Heart right ventricle (tissue), 16 donors: ENCODE results near the gene OR4E1. TPM values are rescaled to one million over a fixed set of nuclear protein-coding genes. Genes with fewer than 3 reads are reported as not detected.
"Not testable (repeated sequence)": the region's sequence is repeated elsewhere in the genome, so short reads cannot be mapped to it uniquely, and the experiment has no call there.

ENCODE experiments used
- ATAC-seq, 8 donors: fragments of 200-7000 bp; cut with Tn5 transposase; one replicate each; pipeline ENCODE4 v1.9.1; 2020; ENCODE audit warnings: mild to moderate bottlenecking in 8 of 8, moderate library complexity in 8 of 8, moderate number of reproducible peaks in 1 of 8
- DNase-seq, 2 donors: peaks; one replicate each; pipeline ENCODE4 v3.0.0-alpha.2; 2020
- H3K27ac ChIP-seq, 10 donors: fragments of 200-600 bp; sonication (generic) in 2 of 10; one replicate each; pipeline versions ENCODE4 v1.5.0 to v1.8.0; 2020 to 2022; ENCODE audit warnings: mild to moderate bottlenecking in 3 of 10
- H3K27me3 ChIP-seq, 7 donors: fragments of 200-600 bp; one replicate each; pipeline ENCODE4 v1.8.0; 2021 to 2022; ENCODE audit warnings: mild to moderate bottlenecking in 2 of 7
- H3K36me3 ChIP-seq, 9 donors: fragments of 200-600 bp; sonication (generic) in 1 of 9; one replicate each; pipeline versions ENCODE4 v1.5.0 to v1.8.0; 2020 to 2022; ENCODE audit warnings: mild to moderate bottlenecking in 2 of 9
- H3K4me1 ChIP-seq, 9 donors: fragments of 200-600 bp; sonication (generic) in 1 of 9; one replicate each; pipeline versions ENCODE4 v1.5.0 to v1.8.0; 2020 to 2022; ENCODE audit warnings: mild to moderate bottlenecking in 4 of 9
- H3K4me3 ChIP-seq, 10 donors: fragments of 200-600 bp; sonication (generic) in 2 of 10; one replicate each; pipeline versions ENCODE4 v1.5.0 to v1.8.0; 2020 to 2022; ENCODE audit warnings: mild to moderate bottlenecking in 7 of 10, moderate library complexity in 2 of 10
- H3K9me3 ChIP-seq, 11 donors: fragments of 200-600 bp in 10 of 11; sonication (generic) in 2 of 11; one replicate each; pipeline versions ENCODE4 v1.5.0 to v1.8.0; 2013 to 2022; ENCODE audit warnings: mild to moderate bottlenecking in 2 of 11, control low read depth in 1 of 11, moderate library complexity in 1 of 11
- WGBS, 2 donors: extraction: QIAGEN DNeasy Blood & Tissue Kit; methylation state at CpG; one replicate each; pipeline ENCODE4 v1.1.7; 2013; ENCODE audit warnings: inconsistent platforms in 1 of 2; 5-methylcytosine and 5-hydroxymethylcytosine counted together
- intact Hi-C, 10 donors: fragments of 100-400 bp; cut with DNase I; formaldehyde crosslinking; loops; one replicate each; pipeline versions ENCODE4 v1.11.1 to v1.14.2; 2022
- polyA plus RNA-seq, 2 donors: library from polyadenylated mRNA; stranded (reverse); fragments of 200-250 nt; gene quantifications; one replicate each; pipeline ENCODE4 v1.2.3, GENCODE V29; 2013
- total RNA-seq, 10 donors: library from RNA; stranded (reverse); fragmentation: NEBNext Ultra II Directional in 3 of 10; extraction: Animal tissue kit (Norgen Biotek cat#: 25700) in 3 of 10; gene quantifications; one replicate each; pipeline versions ENCODE4 v1.2.1 to v1.2.4, GENCODE V29; 2021 to 2023
- TF ChIP-seq, protein P1 (sequence below), 9 donors: fragments of 200-600 bp; sonication (generic) in 2 of 9; IDR thresholded peaks; one replicate each; pipeline versions ENCODE4 v1.5.0 to v1.8.0; 2021 to 2022; ENCODE audit warnings: antibody characterized with exemption in 9 of 9, mild to moderate bottlenecking in 5 of 9, moderate library complexity in 1 of 9
- donor health status: Arrhythmogenic right ventricular cardiomyopathy.
- donor health status: ischemic (EF 13 %, LVEDD 7.1; RV severe dilation, severe dysfunction).
- donor health status: healthy with polysubstance abuse.
- donor health status: DM: no; HTN: yes; CAD: no.
- donor health status: DM: no; HTN: no; CAD: no.
- donor health status: ischemic (EF 25% LVEDD 6.9; RV normal size, moderate dysfunction).
- donor health status: ischemic (EF 25% LVEDD 5.7; RV mildly dilated, moderate dysfunction).
- donor health status: healthy.
- donor health status: DM: yes; HTN: yes; CAD: no.
- donor health status: Ischemic cardiomyopathy.
- donor health status: ischemic (EF 35%, LVEDD 5.7; RV mildly dilated, moderate dysfunction).
- donor health status: nonischemic (EF 11% LVEDD 7.7; RV severe dilation, severe dysfunction).
- donor health status: DM: yes; HTN: yes; CAD: no.
- donor health status: PGD.
- donor health status: ischemic (EF 29% LVEDD 5.4; RV normal size, mild dysfunction).
- donor health status: nonischemic (EF 23%, LVEDD 6.1; RV moderate dilation, normal function).

Gene OR4E1
- total and polyA plus RNA-seq, 12 donors, result 0.06 TPM; not detected in 11

- DNase-seq (no peak), ATAC-seq (no peak)
- no peak overlapping the region for H3K27ac ChIP-seq
- H3K36me3 ChIP-seq, result no peaks in the 10 kb centered on the region
- 71 to 79% methylated on average over 2 of the region's 2 CpGs for WGBS, 2 donors
- peaks cover 0 to 25% (median 6%) of the 10 kb centered on the region in 11 donors for H3K9me3 ChIP-seq
- TF ChIP-seq, protein P1, sequence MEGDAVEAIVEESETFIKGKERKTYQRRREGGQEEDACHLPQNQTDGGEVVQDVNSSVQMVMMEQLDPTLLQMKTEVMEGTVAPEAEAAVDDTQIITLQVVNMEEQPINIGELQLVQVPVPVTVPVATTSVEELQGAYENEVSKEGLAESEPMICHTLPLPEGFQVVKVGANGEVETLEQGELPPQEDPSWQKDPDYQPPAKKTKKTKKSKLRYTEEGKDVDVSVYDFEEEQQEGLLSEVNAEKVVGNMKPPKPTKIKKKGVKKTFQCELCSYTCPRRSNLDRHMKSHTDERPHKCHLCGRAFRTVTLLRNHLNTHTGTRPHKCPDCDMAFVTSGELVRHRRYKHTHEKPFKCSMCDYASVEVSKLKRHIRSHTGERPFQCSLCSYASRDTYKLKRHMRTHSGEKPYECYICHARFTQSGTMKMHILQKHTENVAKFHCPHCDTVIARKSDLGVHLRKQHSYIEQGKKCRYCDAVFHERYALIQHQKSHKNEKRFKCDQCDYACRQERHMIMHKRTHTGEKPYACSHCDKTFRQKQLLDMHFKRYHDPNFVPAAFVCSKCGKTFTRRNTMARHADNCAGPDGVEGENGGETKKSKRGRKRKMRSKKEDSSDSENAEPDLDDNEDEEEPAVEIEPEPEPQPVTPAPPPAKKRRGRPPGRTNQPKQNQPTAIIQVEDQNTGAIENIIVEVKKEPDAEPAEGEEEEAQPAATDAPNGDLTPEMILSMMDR (IDR thresholded peaks at IDR 0.05), result no peak
- peaks cover 0 to 3% (median 0%) of the 10 kb centered on the region in 7 donors for H3K27me3 ChIP-seq
- H3K4me3 ChIP-seq, result no peak overlapping the region
- intact Hi-C loops, result no loop called here
- H3K4me1 ChIP-seq, result no peaks in the 10 kb centered on the region
Measured at GRCh38 chr14:21702316-21702715, 28.7 kb upstream of the OR4E1 start.

GRCh38 chr14:21699551-21699950 lies 25.9 kb upstream of the OR4E1 start:
- DNase-seq (no peak), ATAC-seq (no peak)
- TF ChIP-seq, protein P1 (IDR thresholded peaks at IDR 0.05), result no peak
- Histone ChIP-seq H3K36me3 (no peaks in the 10 kb centered on the region), H3K27ac (no peak overlapping the region), H3K4me1 (no peaks in the 10 kb centered on the region), H3K9me3 (peaks cover 0 to 2% (median 0%) of the 10 kb centered on the region in 11 donors), H3K27me3 (no peaks in the 10 kb centered on the region), H3K4me3 (no peak overlapping the region)
- intact Hi-C loops, result no loop called here
- 76 to 95% methylated on average over 2 of the region's 2 CpGs for WGBS, 2 donors

GRCh38 chr14:21698538-21698937 lies 24.9 kb upstream of the OR4E1 start:
- 55 to 65% methylated on average over 2 of the region's 3 CpGs for WGBS, 2 donors
- H3K27ac ChIP-seq, H3K4me1 ChIP-seq, H3K4me3 ChIP-seq, intact Hi-C loops, H3K36me3 ChIP-seq, H3K9me3 ChIP-seq, ATAC-seq, DNase-seq, H3K27me3 ChIP-seq: not testable (repeated sequence)

GRCh38 chr14:21697662-21698061 lies 24.0 kb upstream of the OR4E1 start:
- H3K4me3 ChIP-seq, H3K4me1 ChIP-seq, H3K27me3 ChIP-seq, H3K27ac ChIP-seq, ATAC-seq, DNase-seq, intact Hi-C loops, H3K36me3 ChIP-seq, H3K9me3 ChIP-seq: not testable (repeated sequence)
- WGBS, 2 donors, result 90 to 92% methylated on average over 33 of the region's 33 CpGs

DNA sequence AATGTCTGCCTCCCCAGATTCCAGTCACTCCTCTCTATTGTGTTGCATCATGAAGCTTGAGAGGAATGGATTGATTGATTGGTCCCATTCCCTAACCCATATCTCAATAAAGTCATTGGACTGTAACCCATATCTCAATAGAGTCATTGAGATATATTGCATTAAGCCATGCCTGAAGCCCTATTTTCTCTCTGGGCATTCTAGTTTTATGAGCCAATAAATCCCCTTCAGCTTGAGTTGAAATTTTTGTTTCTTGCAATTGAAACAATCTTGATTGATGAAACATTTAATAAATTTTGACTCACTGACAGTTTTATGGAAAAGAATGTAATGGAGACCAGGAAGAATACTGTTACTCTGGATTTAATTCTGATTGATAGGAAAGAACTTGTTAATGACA lies 20.8 kb upstream of the OR4E1 start:
- H3K4me3 ChIP-seq, result no peak overlapping the region
- intact Hi-C loops, result no loop called here
- H3K4me1 ChIP-seq, result no peaks in the 10 kb centered on the region
- no peaks in the 10 kb centered on the region for H3K9me3 ChIP-seq
- no peaks in the 10 kb centered on the region for H3K36me3 ChIP-seq
- H3K27me3 ChIP-seq, result no peaks in the 10 kb centered on the region
- ATAC-seq (no peak), DNase-seq (no peak)
- TF ChIP-seq, protein P1 (IDR thresholded peaks at IDR 0.05), result no peak
- no peak overlapping the region for H3K27ac ChIP-seq

DNA sequence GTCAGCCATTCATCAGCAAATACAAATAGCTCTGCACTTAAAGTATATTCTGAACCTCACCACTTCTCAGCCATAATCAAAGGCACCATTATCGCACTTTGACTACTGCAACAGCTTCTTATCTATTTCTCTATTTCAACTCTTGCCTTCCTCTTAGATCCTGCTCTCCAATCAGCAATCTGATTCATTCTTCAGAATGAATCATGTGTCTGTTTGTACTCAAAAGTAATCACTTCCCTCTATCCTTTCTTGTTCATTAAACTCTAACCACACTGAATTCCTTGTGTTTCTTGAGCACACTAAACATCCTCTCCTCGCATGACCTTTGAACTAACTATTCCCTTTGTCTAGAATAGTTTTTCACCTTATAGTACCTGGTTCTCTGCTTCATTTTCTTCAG lies 12.8 kb upstream of the OR4E1 start:
- no peak for ATAC-seq
- TF ChIP-seq, protein P1 (IDR thresholded peaks at IDR 0.05), result no peak

More for the DNA sequence above, 12.8 kb upstream of the OR4E1 start:
- intact Hi-C loops, result no loop called here
- Histone ChIP-seq H3K9me3 (peaks cover 0 to 10% (median 0%) of the 10 kb centered on the region in 11 donors), H3K27me3 (no peaks in the 10 kb centered on the region), H3K36me3 (no peaks in the 10 kb centered on the region), H3K4me1 (no peaks in the 10 kb centered on the region), H3K4me3 (no peak overlapping the region), H3K27ac (no peak overlapping the region)
- 72 to 76% methylated on average over 2 of the region's 2 CpGs for WGBS, 2 donors
- DNase-seq, result no peak
